Lower lobe of right lung (tissue), 1 donor: ENCODE results near the gene QRFP. TPM values are rescaled to one million over a fixed set of nuclear protein-coding genes. Genes with fewer than 3 reads are reported as not detected.

Experiments
- total RNA-seq: library from RNA; stranded (reverse); fragmentation: NEBNext Ultra II Directional; extraction: Animal tissue kit (Norgen Biotek cat#: 25700); gene quantifications from one replicate; pipeline ENCODE4 v1.2.1, GENCODE V29; 2021
- donor health status: DM: no; HTN: yes; CAD: no; lungs with severe emphysema.

The QRFP gene
- total RNA-seq, 1 donor from 2014 or later, result not detected

Other genes with a start within 250 kb of the QRFP start
- not detected for gene PRDM12, start 232.2 kb downstream of the QRFP start, total RNA-seq
- 18.4 TPM for gene EXOSC2, start 203.0 kb downstream of the QRFP start, total RNA-seq
- 50.2 TPM for gene ABL1, start 61.6 kb downstream of the QRFP start, total RNA-seq
- 1.3 TPM for gene FIBCD1, start 42.4 kb upstream of the QRFP start, total RNA-seq
- 26.4 TPM for gene LAMC3, start 112.4 kb upstream of the QRFP start, total RNA-seq
- gene AIF1L, start 199.7 kb upstream of the QRFP start, total RNA-seq, result 16.0 TPM
- gene NUP214, start 228.8 kb upstream of the QRFP start, total RNA-seq, result 61.4 TPM